ENCODE measurements around the gene CADPS2.
"Not testable (repeated sequence)": the region's sequence is repeated elsewhere in the genome, so short reads cannot be mapped to it uniquely, and the experiment has no call there.

The CADPS2 gene

GRCh38 chr7:122307228-122307621 is 579.0 kb downstream of the CADPS2 start:
- no peak for DNase-seq (ENCODE audit: low spot score)

DNA sequence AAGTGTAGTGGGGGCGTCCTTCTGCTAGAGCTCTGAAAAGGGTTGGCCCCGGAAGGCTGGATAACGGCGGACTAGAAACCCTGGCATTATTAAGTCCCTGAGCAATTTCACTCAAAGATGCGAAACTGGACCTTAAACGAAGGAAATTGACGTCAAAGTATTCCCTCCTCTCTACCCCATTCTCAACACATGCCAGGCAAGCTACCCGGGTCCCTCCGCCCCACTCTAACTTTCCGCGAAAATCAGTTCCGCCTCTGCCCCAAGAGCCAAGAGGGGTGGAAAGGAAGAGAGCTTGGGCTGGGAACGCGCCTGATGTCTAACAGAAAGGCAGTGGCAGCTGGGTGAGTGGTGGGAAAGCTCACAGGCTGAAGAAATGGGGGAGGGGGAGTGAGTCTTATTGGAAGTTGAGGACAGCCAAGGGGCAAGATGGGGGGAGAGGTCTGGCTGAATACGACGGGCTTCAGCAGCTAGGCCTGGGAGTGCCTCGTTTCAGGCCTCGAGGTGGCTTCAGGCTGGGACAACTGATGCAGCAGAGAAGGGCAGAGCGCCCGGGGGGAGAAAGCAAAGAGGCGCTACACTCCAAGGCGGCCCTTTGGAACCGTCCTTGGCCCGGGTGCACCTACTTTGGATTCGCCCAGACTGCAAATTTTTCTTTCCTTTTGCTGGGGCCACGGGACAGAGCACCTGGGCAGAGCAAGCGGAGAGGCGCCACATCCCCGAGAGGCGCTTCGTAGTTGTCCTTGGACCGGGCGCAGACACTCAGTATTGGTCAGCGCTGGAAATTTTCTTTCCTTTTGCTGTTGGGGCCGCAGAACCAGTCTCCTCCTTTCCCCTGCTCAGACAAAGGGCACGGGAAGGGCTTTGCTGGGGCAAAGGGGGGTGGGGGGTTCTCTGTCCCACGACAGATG is 579.7 kb downstream of the CADPS2 start:
- no peak for DNase-seq (ENCODE audit: low spot score)

DNA sequence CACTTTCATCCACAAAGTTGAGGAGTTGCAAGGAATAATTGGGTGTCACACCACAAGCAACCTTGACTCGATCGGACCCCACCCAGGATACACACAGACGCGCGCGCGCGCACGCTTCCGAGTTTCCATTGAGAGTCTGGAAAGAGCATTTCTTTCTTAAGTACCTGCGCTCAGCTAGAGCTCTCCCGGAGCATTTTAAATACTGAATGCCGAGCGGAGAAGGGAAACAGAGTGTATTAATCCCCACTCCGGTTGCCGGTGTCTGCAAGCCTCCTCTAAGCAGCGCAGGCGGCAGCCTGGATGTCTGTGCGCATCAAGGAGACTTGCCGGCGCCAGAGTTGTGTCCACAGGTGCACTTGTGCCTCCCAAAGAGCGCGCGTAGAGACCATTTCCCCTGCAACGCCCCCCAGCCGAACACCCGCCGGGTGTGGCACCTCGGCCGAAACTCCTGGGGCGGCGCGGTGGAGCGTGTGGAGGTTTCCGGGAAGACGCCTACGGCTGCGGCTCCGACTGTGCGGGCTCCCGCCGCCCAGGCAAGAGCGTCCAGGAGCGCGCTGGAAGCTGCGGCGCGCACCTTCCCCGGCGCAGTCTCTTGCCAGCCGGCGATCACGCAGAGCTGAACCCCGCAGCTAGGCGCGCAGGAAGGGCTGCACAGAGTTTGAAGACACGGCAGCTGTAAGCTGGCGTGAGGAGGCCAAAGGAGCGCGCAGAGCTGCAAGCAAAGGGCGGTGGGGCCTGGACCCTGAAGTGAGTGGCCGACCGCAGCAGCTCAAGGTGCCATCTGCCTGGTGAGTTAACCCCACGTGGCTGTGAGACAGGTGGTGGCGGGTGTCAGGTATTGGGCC is 580.6 kb downstream of the CADPS2 start:
- no peak for DNase-seq (ENCODE audit: low spot score)

GRCh38 chr7:122304996-122305421 is 581.3 kb downstream of the CADPS2 start:
- DNase-seq (ENCODE audit: low spot score): no peak

GRCh38 chr7:122304319-122304975 is 581.8 kb downstream of the CADPS2 start, which contains the start of gene FEZF1:
Gene FEZF1 (minus strand): TSS chr7:122304750. CDS start chr7:122304437, 313 bp downstream.
- DNase-seq (ENCODE audit: low spot score): no peak

GRCh38 chr7:122303531-122304318 is 582.5 kb downstream of the CADPS2 start:
- no peak for DNase-seq (ENCODE audit: low spot score)

- no peak for DNase-seq (ENCODE audit: low spot score)
Observed at GRCh38 chr7:122302761-122303530, 583.3 kb downstream of the CADPS2 start.

DNA sequence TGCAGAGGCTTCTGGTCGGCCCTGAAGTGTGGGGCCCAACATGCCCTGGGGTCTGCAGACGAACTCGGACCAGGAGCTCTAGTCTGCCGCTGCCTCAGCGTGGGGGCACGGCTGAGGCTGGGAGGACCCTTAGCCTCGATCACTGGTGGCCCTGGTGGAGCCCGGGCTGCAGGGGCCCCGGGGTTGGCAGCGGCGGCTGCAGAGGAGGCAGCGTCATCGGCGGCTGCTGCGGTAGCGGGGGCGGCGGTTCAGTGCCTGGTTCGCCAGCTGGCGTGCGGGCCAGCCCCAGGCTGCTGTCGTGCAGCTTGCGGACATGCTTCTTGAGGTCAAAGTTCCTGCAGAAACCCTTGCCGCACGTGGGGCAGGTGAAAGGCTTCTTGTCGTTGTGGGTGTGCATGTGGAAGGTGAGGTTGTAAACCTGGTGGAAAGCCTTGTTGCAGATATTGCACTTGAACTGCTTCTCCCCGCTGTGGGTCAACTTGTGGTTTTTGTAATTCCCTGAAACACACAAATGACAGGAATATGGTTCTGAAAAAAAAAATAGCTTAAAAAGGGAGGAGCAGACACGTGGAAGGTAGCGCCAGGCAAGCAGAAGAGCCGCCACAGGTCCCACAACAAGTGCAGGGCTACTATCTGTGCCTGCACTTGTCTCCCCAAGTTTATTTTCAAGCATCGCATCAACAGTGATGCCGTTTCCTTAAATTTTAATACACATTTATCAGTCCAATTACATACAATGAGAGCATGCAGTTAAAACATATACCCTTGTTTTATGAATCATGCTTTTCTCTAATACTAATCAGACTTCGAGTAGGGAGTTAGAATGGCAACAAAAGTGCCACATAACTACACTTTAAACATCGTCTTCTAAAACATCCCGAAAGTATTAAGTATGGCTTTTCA is 584.2 kb downstream of the CADPS2 start:
- no peak for DNase-seq (ENCODE audit: low spot score)

DNA sequence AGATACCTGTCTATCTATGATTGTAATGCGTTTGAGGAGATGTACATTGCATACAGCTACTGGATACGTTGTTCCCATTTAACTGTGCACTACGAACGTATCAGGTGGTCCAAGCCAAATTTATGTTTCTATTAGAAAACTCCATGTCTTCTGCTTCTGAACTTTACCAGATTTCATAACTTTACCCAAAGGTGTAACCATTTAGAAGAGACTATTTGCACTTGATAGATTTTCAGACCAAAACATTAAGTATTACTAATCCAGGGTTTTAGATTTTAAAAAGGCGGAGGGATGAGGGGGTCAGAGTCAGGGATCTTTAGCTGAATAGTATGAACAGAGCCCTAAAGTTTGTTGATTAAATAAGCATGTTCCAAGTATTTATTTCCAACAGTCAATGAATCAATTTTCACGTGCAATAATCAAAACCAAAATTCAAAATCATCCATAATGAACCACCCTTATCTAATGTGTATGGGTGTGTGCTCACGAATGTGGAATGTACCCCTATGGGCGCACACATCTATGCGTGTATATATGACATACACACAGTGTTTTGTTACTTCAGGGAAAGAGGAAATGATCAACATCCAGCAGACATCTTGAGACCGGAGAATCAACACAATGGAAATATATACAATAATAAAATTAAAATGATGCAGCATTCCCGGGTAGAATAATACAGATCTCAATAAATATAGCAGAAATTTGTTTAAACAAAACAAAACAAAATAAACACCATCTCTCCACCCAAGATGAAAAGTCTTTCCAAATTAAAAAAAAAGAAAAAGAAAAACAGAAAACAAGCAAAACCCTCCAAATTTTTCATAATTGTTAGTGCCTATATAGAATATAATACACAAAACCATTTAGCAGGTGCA is 585.1 kb downstream of the CADPS2 start:
- DNase-seq (ENCODE audit: low spot score): no peak

GRCh38 chr7:122300211-122300932 is 585.9 kb downstream of the CADPS2 start:
- DNase-seq (ENCODE audit: low spot score): no peak

DNA sequence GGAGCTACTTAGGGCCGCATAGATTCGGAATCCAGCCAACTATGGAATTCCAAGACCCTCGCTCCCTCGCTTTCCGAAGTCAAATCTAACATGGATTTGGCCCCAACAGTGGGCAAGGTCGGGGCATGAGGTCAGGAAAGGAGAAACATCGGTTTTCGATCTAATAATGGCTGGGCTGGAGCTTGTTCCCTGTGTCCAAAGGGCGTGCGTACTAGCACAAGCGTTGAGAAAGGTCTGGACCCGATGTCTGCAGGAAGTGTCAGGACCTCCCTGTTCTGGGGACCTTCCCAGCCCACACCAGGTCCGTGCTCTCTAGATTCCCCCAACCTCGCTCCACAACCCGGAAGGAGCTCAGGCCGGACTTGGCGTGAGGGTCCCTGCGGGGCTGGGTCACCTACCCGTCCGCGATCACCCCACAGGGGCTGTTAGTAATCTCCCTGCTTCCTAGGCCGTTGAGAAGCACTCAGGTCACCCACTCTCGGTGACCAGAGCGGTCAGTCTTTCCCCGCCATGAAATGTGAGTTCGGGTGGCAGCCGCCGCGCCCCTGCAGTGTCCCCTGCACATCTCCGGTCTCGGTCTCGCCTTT is 586.5 kb downstream of the CADPS2 start:
- DNase-seq (ENCODE audit: low spot score): no peak

DNA sequence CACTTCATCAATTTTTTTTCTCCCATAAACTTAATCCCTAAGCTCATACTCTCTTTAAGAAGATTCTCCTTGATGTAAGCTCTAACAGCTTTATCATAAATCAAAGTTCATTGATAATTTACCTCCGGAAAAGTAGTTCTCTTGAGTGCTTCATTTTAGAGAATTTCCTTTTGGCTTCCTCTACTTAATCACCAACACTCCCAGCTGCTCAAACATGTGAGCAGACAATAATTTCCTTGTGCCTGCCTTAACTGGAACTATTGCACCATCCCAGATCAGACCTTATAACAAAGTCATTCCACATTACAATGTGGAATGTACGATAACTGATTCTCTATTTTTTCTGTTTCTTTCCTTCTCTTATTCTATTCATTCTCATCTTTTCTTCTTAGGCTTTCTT is 587.6 kb downstream of the CADPS2 start:
- no peak for DNase-seq (ENCODE audit: low spot score)

DNA sequence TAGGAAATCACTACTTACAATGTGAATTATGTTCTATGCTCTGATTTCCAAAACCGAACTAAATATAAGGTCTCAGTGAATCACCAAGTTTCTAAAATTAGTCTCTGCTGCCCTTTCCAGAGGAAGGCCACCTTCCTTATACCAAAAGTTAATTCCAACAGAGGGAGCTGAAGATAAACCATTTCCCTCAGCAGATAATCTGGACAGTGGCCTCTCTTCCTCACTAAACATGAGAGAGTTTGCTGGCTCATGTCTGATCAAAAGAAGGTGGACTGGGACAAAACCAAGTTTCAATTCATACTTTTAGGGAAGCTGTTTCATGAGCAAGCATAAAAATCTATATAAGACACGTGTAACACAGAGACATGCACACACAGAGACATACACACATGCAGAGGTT is 588.1 kb downstream of the CADPS2 start:
- DNase-seq (ENCODE audit: low spot score): no peak

DNA sequence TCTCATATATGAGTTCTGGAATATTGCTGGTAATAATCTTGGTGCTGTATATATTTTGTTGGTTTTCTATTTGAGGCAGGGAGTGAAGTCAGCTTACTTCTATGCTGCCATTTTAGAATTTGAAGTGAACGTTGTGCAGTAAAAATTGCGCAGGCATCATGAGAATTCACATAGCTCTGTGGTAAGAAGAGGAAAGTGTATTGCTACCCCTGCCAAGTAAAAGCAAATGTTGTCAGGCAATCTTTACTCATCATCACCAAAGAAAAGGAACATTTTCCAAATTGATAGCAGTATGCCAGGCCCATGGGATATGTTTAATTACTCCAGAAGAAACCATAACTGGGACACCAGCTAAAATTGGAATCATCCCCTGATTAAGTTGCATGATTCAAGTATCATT is 595.1 kb downstream of the CADPS2 start:
- DNase-seq (ENCODE audit: low spot score): no peak

DNA sequence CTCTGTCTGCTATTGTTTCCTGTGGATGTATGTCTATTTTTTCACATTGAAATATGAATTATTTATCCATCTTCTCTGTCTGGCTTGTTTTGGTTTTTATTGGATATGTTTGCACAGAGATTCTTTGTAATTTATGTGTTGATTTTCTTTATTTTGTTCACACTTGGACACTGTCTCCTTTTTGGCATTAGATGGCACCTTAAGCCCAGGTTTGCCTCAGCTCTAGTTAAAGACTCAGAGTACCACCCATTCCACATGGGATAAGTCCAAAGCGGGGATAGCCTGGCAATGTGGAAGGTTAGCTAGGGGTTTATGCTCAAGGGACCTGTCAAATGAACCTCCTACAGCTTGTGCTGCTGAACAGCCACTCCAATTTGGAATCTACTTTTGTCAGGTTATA is 595.8 kb downstream of the CADPS2 start:
- no peak for DNase-seq (ENCODE audit: low spot score)

DNA sequence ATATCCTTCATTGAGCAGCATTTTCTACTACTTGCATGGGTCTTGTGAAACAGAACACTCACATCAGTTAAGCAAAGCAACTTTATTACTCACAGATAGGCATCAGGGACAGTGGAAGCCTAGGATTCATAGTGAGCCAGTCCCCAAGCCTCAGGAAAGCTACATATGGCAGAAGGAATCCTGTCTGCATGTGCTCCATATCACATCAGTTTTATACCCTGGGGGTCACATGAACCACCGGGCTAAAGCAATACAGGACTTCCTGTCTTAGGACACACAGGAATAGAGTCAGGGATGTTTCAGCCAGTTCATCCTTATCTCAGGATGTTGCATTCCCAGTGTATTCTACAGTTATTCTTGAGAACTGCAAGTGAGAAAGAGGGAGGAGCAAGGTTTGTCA is 596.8 kb downstream of the CADPS2 start:
- DNase-seq (ENCODE audit: low spot score): no peak

DNA sequence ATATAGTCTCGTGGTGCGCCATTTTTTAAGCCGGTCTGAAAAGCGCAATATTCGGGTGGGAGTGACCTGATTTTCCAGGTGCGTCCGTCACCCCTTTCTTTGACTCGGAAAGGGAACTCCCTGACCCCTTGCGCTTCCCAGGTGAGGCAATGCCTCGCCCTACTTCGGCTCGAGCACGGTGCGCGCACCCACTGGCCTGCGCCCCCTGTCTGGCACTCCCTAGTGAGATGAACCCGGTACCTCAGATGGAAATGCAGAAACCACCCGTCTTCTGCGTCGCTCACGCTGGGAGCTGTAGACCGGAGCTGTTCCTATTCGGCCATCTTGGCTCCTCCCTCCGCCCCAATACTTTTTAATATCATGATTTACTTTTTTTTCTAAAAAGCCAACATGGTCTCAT is 601.7 kb downstream of the CADPS2 start:
- DNase-seq (ENCODE audit: low spot score): not testable (repeated sequence)

GRCh38 chr7:122273117-122273516 is 613.1 kb downstream of the CADPS2 start:
- no peak for DNase-seq (ENCODE audit: low spot score)
